ENCODE data around the gene SMIM11.
"Not testable (repeated sequence)": the region's sequence is repeated elsewhere in the genome, so short reads cannot be mapped to it uniquely, and the experiment has no call there.

GRCh38 chr21:34407294-34407693, 32.0 kb downstream of the SMIM11 start:
- not testable (repeated sequence) for TF ChIP-seq CEBPB (IDR thresholded peaks at IDR 0.05; ENCODE audit: low read depth, low read length); CTCF (conservative IDR thresholded peaks at IDR 0.05; ENCODE audit: low read depth, low read length); BHLHE40 (IDR thresholded peaks at IDR 0.05; ENCODE audit: low read depth, low read length); POLR2A (IDR thresholded peaks at IDR 0.05; ENCODE audit: low read depth, low read length); RFX5 (IDR thresholded peaks at IDR 0.05; ENCODE audit: low read depth, low read length); ELK1 (IDR thresholded peaks at IDR 0.05; ENCODE audit: borderline replicate concordance, low read depth, low read length); CHD1 (IDR thresholded peaks at IDR 0.05; ENCODE audit: low read depth, low read length); MAFK (IDR thresholded peaks at IDR 0.05; ENCODE audit: low read depth, low read length); RAD21 (IDR thresholded peaks at IDR 0.05; ENCODE audit: low read length)

All from IMR-90 (cell line).